ENCODE measurements around the gene SARS2.
"Not testable (repeated sequence)": the region's sequence is repeated elsewhere in the genome, so short reads cannot be mapped to it uniquely, and the experiment has no call there.

The SARS2 gene

GRCh38 chr19:38929929-38930775, at the start of gene SARS2:
SARS2 (minus strand) TSS chr19:38930763; CDS start chr19:38930736, 27 bp downstream.
- peak; percentile 94 to 98 (median 97) for DNase-seq

GRCh38 chr19:38979812-38980211, 49.2 kb upstream of the SARS2 start:
- DNase-seq, result no peak

DNA sequence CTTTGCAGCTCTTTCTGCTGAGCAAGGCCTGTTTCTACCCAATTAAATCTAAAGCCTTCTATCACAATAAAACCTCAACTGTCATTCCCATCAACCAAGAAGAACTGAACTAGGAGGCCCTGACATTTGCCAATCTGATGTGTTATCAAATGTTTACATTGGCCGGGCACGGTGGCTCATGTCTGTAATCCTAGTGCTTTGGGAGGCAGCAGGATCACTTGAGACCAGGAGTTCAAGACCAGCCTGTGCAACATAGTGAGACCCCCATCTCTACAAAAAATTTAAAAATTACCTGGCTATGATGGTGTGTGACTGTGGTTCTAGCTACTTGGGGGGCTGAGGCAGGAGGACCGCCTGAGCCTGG, 47.7 kb upstream of the SARS2 start:
- DNase-seq, result no peak

DNA sequence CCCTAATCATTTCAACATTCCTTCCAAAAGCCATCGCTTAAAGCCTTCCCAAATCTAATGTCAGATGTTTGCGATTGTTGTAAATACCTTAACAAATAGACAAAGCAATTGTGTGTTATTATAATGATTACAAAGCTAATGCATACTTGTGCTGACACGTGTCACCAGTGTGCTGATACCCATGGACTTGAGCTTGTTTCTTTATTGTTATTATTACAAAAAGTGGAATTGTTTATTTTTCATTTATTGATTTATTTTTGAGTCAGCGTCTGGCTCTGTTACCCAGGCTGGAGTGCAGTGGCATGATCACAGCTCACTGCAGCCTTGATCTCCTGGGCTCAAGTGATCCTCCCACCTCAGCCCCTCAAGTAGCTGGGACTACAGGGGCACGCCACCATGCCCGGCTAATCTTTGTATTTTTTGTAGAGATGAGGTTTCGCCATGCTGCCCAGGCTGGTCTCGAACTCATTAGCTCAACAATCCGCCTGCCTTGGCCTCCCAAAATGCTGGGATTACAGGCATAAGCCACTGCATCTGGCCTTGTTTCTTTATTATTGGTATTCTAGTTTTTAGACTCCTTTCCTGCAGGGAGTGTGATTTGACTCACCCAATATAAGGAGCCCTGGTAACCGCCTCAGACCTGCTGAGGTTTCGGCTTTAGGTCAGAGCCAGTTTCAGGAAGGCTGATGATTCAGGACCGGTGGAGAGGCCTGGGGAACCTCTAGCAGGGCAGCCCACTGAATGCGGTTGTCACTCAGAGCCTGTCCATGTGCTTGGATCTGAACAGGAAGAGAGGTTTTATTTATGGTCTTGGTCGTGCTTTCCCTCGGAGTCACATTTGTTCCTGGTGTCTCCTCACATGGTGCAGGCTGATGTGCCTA, 47.1 kb upstream of the SARS2 start:
- no peak for DNase-seq

DNA sequence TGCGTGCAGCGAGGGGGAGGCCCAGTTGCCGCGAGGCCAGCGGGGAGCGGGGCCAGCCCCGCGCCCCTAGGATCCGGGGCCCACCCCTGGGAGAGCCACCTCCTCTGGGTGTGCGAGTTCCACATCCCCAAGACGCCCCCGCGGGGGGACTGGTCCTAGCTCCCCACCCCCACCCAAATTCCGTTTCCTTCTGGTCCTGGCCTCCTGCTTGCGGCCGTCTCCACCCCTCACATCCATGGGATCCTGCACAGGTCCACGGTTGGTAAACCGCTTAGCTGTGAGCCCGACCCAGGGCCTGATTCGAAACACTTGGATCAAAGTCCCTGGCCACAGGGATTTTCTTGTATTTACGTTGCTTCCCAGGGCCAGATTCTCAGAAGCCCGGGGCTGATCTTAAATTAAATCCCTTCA, 45.3 kb upstream of the SARS2 start:
- DNase-seq, result no peak

DNA sequence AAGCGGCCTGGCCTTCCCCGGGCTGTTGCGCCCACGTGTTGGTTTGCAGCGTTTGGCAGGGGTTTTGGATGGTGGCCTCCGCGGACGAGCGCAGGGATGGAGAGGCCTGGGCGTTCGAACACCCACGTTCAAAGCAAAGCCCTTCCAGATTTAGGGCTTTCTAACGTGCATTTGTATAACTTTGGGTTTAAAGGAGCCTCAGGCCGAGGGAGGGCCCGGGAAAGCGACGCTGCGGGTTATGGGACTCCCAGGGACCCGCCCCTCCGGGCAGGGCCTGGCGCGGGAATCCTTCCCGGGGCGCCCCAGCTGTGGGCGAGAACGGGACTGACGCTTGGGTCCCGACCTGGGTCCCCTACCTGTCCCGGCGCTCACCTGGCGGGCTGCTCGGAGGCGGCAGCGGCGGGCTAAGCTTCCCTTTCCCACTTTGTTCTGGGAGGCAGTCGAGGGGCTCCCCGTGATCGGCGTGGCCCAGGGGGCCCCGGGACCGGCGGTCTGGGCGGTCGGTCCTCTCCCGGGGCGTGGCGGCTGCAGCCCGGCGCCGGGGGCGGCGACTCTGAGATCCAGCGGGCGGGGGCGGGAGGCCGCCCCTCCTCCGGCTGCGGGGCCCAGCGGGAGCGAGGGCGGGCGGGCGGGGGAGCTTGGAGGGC, 44.8 kb upstream of the SARS2 start, which contains the start of gene FBXO17:
FBXO17 (minus strand) TSS at position 529 of the 647 bp plus-strand sequence. CDS start 25,423 bp downstream, outside the sequence.
- no peak for DNase-seq

- no peak for DNase-seq
Measured at GRCh38 chr19:38974624-38975213, 44.2 kb upstream of the SARS2 start.

- DNase-seq, result no peak
Measured at GRCh38 chr19:38971672-38972071, 41.1 kb upstream of the SARS2 start.

- DNase-seq, result no peak
Measured at GRCh38 chr19:38970664-38971532, 40.3 kb upstream of the SARS2 start.

- DNase-seq, result not testable (repeated sequence)
Measured at GRCh38 chr19:38966149-38966548, 35.6 kb upstream of the SARS2 start.

DNA sequence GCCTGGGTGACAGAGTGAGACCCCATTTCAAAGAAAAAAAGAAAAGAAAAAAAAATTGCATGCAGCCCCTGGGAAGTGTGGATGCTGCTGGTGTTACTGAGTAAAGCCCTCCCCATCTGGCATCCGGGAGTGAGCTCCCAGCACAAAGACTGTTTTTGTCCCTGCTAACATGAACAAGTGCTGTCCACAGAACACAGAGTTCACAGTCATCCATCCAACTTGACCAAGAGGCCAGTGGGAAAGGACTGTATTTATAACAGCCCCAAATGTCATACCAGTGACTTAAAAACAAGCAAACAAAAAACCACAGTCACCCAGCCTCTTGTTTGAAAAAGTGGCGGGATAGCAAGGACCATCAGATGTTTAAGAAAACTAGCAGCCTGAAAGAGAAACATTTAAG, 34.2 kb upstream of the SARS2 start:
- DNase-seq, result no peak

GRCh38 chr19:38959618-38960017, 29.1 kb upstream of the SARS2 start:
- no peak for DNase-seq

DNA sequence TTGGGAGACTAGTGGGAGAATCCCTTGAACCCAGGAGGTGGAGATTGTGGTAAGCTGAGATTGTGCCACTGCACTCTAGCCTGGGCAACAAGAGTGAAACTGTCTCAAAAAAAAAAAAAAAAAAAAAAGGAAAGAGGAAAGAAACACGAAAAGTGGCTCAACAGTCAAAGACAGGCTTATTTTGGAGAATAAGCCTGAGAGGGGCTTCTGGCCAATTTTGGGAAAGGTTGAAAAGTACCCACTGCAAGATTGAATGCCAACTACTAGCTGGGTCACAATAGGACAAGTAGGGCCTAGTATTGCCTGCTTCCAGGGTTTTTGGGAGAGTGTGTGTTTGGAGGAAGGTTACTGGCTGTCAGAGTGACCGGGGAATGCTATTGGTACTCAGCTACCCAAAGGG, 27.7 kb upstream of the SARS2 start:
- no peak for DNase-seq

DNA sequence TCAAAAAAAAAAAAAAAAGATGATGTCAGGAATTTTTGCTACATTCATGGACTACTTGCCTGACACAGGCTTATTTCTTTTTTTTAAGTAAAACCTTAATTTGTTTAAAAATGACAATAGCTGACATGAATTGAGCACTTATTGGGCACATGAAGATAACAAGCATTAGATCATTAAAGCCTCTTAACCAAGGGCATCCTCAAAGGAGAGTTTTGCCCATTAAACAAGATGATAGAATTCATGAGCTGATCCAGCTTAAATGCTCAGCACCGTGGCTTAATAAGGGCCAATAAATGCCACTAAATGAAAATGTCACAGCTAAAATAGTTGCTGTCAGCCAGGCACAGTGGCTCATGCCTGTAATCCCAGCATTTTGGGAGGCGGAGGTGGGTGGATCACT, 25.7 kb upstream of the SARS2 start:
- no peak for DNase-seq

- DNase-seq, result no peak
Measured at GRCh38 chr19:38953677-38954076, 23.1 kb upstream of the SARS2 start.

- DNase-seq, result peak; percentile 38 to 86 (median 60)
Measured at GRCh38 chr19:38952395-38953165, 22.0 kb upstream of the SARS2 start.

DNA sequence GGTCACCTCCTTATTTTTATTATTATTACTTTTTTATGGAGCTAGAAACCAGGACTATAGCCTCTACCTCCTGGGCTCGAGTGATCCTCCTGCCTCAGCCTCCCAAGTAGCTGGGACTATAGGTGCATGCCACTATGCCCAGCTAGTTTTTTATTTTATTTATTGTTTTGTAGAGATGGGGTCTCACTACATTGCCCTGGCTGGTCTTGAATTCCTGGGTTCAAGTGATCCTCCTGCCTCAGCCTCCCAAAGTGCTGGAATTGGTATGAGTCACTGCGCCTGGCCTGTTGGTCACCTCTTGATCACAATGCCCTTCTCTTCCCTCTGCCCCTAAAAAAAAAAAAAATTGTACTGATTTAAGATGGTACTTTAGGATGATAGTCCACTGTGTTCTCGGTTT, 20.6 kb upstream of the SARS2 start:
- no peak for DNase-seq

DNA sequence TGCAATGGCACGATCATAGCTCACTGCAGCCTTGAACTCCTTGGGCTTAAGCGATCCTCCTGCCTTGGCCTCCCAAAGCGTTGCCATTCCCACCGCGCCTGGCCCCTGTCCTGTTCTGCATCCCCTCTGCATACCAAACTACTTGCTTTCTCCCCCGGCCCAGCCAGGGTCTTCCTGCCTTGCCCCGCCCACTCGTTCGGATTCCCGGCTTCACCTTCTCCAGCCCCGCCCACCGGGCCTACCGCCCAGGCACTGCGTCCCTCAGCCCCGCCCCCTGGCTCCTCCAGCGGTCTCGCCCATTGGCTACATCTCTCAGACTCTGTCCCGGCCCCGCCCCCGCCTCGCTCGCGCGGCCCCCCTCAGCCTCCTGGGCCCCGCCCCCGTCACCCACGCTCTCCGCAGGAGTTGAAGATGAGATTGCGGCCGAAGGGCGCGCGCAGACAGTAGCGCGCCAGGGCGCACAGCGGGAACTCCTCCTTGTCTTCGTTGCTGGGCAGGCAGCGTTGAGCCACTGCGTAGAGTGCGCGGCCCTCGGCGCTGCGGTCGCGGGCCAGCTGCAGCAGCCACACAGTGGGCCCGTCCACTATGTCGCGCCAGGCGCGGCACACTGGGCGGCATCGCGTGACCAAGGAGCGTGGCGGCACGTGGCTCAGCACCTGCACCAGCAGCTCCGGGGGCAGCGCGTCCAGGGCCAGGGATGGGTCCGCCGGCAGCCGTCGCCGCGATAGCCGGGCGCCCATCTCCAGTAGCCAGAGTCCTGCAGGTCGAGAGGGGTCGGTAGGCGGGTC, 19.2 kb upstream of the SARS2 start:
- peak; percentile 68 to 95 (median 91) for DNase-seq

DNA sequence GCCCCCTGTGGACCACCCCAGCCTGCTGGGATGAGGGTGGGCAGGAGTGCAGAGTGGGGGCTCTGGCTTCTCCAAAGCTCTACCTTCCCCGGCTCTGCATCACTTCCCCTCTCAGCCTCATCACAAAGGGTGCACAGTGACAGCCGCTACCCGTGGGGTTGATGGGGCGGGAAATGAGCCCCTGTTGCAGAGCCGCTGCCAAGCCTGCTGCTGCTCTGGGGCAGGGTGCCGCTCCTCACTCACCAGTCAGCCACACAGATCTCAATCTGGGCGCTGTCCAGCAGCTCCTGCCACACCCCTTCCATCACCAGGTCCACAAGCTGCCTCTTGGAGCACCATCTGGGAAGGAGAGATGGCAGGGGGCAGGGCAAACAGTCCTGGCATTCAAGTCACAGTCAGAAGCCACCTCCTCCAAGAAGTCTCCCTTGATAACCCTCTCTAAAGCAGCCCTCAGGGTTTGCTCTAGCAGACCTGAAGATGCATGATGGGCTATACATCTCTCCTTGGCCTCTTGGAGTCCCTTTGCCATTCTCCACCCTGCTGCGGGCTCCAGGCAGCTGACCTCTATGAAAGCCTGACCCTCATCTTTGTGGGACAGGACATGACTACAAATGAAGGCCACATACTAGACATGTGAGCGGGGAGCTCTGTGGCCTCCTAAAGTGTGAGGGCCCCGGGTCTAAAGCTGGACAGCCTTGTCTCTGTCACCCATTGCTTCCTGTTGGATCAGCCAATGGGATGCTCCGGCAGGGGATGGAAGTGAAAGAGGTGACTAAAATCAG, 15.9 kb upstream of the SARS2 start:
- DNase-seq, result no peak

Measured in NCI-H1417 (cell line).